AG10803 (cell line): ENCODE data around the gene UROC1.
A peak's percentile ranks its signal among the peaks of the same experiment; 100 is the strongest.

Experiments
- DNase-seq: peaks from one replicate; pipeline ENCODE4 v3.0.0; 2010; ENCODE audit warnings: low read depth
- H3K4me3 ChIP-seq: 2 replicates; pipeline ENCODE4 v1.5.1; 2011; ENCODE audit warnings: mild to moderate bottlenecking, low read length, control low read depth
- CTCF ChIP-seq: conservative IDR thresholded peaks from 2 replicates; pipeline ENCODE4 v1.5.1; 2011; ENCODE audit warnings: mild to moderate bottlenecking, low read length, control low read depth, inconsistent platforms

UROC1 gene

GRCh38 chr3:126434931-126435411 is 82.6 kb downstream of the UROC1 start:
- no peak for TF ChIP-seq CTCF
- no peak for DNase-seq
- H3K4me3 ChIP-seq = no peak overlapping the region

GRCh38 chr3:126434264-126434590 is 83.3 kb downstream of the UROC1 start:
- DNase-seq = no peak
- TF ChIP-seq CTCF = no peak
- H3K4me3 ChIP-seq = no peak overlapping the region

GRCh38 chr3:126433496-126434263 is 83.9 kb downstream of the UROC1 start:
- no peak for TF ChIP-seq CTCF
- no peak overlapping the region for H3K4me3 ChIP-seq
- no peak for DNase-seq

- TF ChIP-seq CTCF = no peak
- no peak overlapping the region for H3K4me3 ChIP-seq
- DNase-seq = no peak
These were observed 84.5 kb downstream of the UROC1 start for GRCh38 chr3:126433105-126433430.

- no peak overlapping the region for H3K4me3 ChIP-seq
- TF ChIP-seq CTCF = no peak
These were observed 85.0 kb downstream of the UROC1 start for GRCh38 chr3:126432361-126433104.

More at GRCh38 chr3:126432361-126433104, 85.0 kb downstream of the UROC1 start:
- DNase-seq = peak; percentile 17
